Left lung (tissue), 10 donors: ENCODE data around the gene HHEX. TPM values are rescaled to one million over a fixed set of nuclear protein-coding genes. Genes with fewer than 3 reads are reported as not detected.

Source experiments
- ATAC-seq: fragments of 200-7000 bp; cut with Tn5 transposase; one replicate; pipeline ENCODE4 v1.9.1; 2020; ENCODE audit warnings: moderate library complexity
- DNase-seq, 4 donors: peaks; one replicate each; pipeline ENCODE4 v3.0.0-alpha.2; 2013 to 2020
- H3K27ac ChIP-seq, 2 donors: fragments of 200-600 bp; sonication (generic) in 1 of 2; one replicate each; pipeline versions ENCODE4 v1.5.0 to v1.8.0; 2020 to 2021
- H3K27me3 ChIP-seq, 2 donors: fragments of 200-600 bp; sonication (generic) in 1 of 2; one replicate each; pipeline versions ENCODE4 v1.5.0 to v1.8.0; 2020 to 2021
- H3K36me3 ChIP-seq, 2 donors: fragments of 200-600 bp; sonication (generic) in 1 of 2; one replicate each; pipeline versions ENCODE4 v1.5.0 to v1.8.0; 2020 to 2021
- H3K4me1 ChIP-seq, 2 donors: fragments of 200-600 bp; one replicate each; pipeline ENCODE4 v1.8.0; 2021
- H3K4me3 ChIP-seq, 2 donors: fragments of 200-600 bp; sonication (generic) in 1 of 2; one replicate each; pipeline versions ENCODE4 v1.5.0 to v1.8.0; 2020 to 2021; ENCODE audit warnings: mild to moderate bottlenecking in 1 of 2
- H3K9me3 ChIP-seq, 2 donors: fragments of 200-600 bp; sonication (generic) in 1 of 2; one replicate each; pipeline versions ENCODE4 v1.5.0 to v1.8.0; 2020 to 2021
- intact Hi-C, 2 donors: fragments of 100-400 bp; cut with DNase I; formaldehyde crosslinking; loops; one replicate each; pipeline versions ENCODE4 v1.11.2 to v1.14.2; 2022
- polyA plus RNA-seq, 6 donors: library from polyadenylated mRNA; unstranded; fragments of 120-200 nt; gene quantifications; one replicate each; pipeline ENCODE4 v1.2.1, GENCODE V29; 2013; ENCODE audit not compliant: insufficient read length in 6 of 6
- total RNA-seq, 2 donors: library from RNA; stranded (reverse); fragmentation: NEBNext Ultra II Directional; extraction: Animal tissue kit (Norgen Biotek cat#: 25700); gene quantifications; one replicate each; pipeline ENCODE4 v1.2.1, GENCODE V29; 2021
- TF ChIP-seq, protein P1 (sequence below), 2 donors: fragments of 200-600 bp; sonication (generic) in 1 of 2; IDR thresholded peaks; one replicate each; pipeline versions ENCODE4 v1.5.0 to v1.8.0; 2021; ENCODE audit warnings: antibody characterized with exemption in 2 of 2
- donor health status: DM: no; HTN: yes; CAD: no.
- donor health status: DM: no; HTN: no; CAD: no.

HHEX gene
- total and polyA plus RNA-seq, 8 donors: 13.7 to 44.1 (median 31.3) TPM

DNA sequence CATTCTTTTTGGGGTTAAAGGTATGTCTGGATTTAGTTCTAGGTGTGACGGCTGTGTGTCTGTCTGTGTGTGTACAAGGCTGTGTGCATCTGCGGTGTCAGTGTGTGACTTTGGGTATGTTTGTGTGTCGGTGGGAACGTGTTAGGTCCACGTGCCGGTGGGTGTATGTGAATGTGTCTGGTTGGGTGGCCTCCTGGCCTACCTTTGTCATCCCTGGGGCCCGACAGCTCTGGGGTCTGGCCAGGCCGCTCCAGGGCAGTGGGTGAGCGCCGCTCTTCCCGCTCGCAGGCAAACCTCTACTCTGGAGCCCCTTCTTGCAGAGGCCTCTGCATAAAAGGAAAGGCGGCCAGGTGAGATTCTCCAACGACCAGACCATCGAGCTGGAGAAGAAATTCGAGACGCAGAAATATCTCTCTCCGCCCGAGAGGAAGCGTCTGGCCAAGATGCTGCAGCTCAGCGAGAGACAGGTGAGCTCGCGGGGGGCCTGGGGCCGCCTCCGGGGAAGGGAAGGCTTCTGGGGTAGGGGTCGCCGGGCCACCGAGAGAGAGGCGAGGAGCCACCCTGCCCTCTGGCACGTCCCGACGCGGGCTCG, 2.4 kb downstream of the HHEX start:
- intact Hi-C loops: no loop called here
- Histone ChIP-seq H3K9me3 (no peaks in the 10 kb centered on the region), H3K4me3 (peak overlapping the region; percentile 50 to 87), H3K36me3 (peaks cover 0 to 21% of the 10 kb centered on the region in 2 donors), H3K27me3 (peaks cover 12 to 51% of the 10 kb centered on the region in 2 donors), H3K4me1 (peaks cover 0 to 43% of the 10 kb centered on the region in 2 donors), H3K27ac (peak overlapping the region; percentile 82 to 99)
- ATAC-seq (no peak), DNase-seq (peak in 1 of 4 donors; percentile 82)
- TF ChIP-seq, protein P1, sequence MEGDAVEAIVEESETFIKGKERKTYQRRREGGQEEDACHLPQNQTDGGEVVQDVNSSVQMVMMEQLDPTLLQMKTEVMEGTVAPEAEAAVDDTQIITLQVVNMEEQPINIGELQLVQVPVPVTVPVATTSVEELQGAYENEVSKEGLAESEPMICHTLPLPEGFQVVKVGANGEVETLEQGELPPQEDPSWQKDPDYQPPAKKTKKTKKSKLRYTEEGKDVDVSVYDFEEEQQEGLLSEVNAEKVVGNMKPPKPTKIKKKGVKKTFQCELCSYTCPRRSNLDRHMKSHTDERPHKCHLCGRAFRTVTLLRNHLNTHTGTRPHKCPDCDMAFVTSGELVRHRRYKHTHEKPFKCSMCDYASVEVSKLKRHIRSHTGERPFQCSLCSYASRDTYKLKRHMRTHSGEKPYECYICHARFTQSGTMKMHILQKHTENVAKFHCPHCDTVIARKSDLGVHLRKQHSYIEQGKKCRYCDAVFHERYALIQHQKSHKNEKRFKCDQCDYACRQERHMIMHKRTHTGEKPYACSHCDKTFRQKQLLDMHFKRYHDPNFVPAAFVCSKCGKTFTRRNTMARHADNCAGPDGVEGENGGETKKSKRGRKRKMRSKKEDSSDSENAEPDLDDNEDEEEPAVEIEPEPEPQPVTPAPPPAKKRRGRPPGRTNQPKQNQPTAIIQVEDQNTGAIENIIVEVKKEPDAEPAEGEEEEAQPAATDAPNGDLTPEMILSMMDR (IDR thresholded peaks at IDR 0.05): no peak

DNA sequence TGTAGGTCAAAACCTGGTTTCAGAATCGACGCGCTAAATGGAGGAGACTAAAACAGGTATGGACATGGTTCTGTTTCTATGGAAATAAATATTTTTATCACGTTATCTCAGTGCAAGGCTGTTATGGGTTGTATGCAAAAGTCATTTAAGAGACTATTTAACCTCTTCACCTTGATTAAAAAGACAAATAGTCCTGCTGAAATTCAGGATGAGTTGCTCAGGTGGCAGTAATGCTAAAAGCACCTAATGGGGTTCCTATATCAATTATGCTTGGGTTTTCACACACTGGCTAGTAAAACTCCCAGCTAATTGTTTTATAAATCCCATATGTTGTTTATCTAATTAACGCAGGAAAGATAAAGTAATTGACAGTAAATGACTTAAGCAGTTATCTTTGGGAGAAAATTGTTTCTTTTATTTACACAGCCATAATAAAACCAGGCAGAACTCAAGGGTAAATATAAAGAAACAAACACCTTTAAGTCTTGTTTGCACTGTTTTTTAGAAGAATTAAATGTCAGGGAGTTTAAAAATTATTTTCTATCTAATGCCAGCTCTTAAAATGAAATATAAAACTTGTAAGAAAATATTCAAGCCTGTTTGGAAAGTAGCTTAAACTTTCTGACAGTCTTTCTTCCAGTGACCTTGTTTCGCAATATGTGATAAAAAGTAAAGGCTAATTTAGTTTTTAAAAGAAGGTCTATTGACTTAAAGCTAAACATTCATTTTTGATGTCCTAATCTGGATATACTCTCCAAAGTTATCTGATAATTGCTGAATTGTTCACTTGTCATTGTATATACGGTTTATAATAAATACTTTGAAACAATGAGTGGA, 3.2 kb downstream of the HHEX start:
- Histone ChIP-seq H3K27me3 (peaks cover 12 to 51% of the 10 kb centered on the region in 2 donors), H3K4me1 (peaks cover 0 to 44% of the 10 kb centered on the region in 2 donors), H3K27ac (peak overlapping the region in 1 of 2 donors; percentile 99), H3K4me3 (peak overlapping the region; percentile 50 to 87), H3K9me3 (no peaks in the 10 kb centered on the region), H3K36me3 (peaks cover 0 to 21% of the 10 kb centered on the region in 2 donors)
- intact Hi-C loops: no loop called here
- ATAC-seq (no peak), DNase-seq (no peak)
- TF ChIP-seq, protein P1 (IDR thresholded peaks at IDR 0.05): no peak

DNA sequence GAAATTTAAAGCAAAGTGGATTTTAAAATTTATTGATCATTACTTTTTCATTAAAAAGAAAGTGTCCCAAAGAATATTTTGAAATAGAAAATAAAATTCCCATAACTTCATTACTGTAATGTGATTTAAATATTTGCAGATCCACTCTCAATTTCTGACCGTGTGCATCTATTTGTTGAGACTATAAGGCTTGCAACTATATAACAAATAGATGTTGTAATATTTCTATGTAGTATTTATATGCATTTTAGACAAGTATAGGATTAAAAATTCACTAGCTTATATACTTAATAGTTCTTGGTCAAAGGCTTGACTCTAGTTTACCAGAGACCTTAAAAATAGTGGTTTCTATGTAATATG, 3.8 kb downstream of the HHEX start:
- DNase-seq (no peak), ATAC-seq (no peak)
- TF ChIP-seq, protein P1 (IDR thresholded peaks at IDR 0.05): no peak
- H3K9me3 ChIP-seq: no peaks in the 10 kb centered on the region
- H3K4me1 ChIP-seq: peaks cover 0 to 44% of the 10 kb centered on the region in 2 donors
- no peak overlapping the region for H3K4me3 ChIP-seq
- peaks cover 0 to 21% of the 10 kb centered on the region in 2 donors for H3K36me3 ChIP-seq
- intact Hi-C loops: no loop called here
- peaks cover 12 to 54% of the 10 kb centered on the region in 2 donors for H3K27me3 ChIP-seq
- no peak overlapping the region for H3K27ac ChIP-seq

- H3K36me3 ChIP-seq: peaks cover 0 to 21% of the 10 kb centered on the region in 2 donors
- H3K27ac ChIP-seq: no peak overlapping the region
- DNase-seq (peak in 1 of 4 donors; percentile 85), ATAC-seq (no peak)
- intact Hi-C loops: no loop called here
- peaks cover 0 to 51% of the 10 kb centered on the region in 2 donors for H3K4me1 ChIP-seq
- peaks cover 15 to 57% of the 10 kb centered on the region in 2 donors for H3K27me3 ChIP-seq
- H3K9me3 ChIP-seq: no peaks in the 10 kb centered on the region
- TF ChIP-seq, protein P1 (IDR thresholded peaks at IDR 0.05): no peak
- no peak overlapping the region for H3K4me3 ChIP-seq
Measured at GRCh38 chr10:92695679-92696605, 6.2 kb downstream of the HHEX start.
